Bone marrow (tissue), 2 donors: ENCODE measurements around the gene CHAF1B.

Experiments used
- DNase-seq, 2 donors: peaks; one replicate each; lab custom pipeline; 2025; lab: John Stamatoyannopoulos, UW

CHAF1B gene

DNA sequence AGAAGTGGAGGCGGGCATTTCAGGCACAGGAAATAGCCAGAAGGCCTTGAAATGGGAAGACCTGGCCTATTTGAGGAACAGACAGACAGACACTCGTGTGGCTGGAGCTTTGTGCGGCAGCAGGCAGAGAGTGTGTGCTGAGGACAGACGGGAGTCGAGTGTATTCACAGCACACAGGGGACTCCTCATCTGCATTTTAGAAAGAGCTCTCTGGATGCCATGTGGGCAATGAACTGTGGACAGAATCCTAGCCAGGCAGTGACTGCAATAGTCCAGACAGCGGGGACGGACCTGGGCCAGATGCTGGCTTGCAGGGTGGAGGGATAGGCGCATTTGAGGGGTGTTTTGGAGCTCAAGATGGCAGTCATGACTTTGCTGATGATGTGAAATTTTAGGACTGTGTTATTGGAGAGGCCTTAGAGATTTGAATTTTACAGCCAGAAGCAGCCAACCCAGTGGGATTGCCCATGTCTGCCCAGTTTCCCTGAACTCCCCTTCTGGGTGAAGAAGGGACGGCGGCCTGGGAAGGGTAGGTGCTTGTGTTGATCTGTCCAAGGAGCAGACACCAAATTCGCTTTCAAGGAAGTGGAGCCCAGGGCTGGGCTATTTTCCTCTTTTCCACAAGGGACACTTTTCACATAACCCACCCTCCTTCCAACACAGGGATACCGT, 43.7 kb downstream of the CHAF1B start:
- no peak for DNase-seq

DNA sequence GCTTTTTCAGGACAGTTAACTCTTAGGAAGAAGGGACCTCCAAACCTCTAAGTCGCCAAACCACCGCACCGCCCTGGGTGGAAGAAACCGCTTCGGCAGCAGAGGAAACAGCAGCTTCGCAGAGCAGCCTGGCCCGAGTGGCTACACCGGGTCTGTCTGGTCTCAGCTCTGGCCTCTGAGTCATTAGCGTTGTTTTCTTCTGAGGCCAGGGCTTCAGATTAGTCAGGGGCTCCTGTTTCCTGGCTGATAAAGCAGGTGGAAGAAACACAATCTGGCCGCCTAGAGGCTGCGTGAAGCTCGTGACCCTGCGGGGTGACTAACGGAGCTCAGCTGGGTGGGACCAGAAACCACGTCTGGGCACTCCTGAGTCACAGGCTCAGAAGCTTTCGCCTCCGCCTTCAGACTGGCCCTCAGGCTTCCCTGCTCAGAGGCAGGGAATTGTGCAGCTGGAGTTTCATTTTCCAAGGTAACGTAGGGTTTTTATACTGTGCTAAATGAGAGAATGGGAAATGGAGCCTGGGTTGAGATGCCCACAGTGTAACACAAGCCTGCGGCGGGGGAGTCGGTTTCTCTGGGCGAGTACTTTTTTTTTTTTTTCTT, 44.9 kb downstream of the CHAF1B start:
- DNase-seq: peak; percentile 58 to 99

DNA sequence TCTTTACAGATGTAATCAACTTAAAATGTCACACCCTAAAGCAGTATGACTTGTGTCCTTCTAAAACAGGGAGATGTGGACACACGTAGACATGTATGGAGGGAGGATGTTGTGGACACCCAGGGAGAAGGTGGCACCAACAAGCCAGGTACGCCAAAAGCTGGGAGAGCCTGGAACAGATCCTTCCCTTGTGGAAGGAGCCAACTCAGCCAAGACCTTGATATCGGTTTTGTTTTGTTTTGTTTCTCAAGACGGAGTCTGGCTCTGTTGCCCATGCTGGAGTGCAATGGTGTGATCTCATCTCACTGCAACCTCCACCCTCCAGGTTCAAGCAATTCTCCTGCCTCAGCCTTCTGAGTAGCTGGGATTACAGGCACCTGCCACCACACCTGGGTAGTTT, 45.6 kb downstream of the CHAF1B start:
- no peak for DNase-seq

DNA sequence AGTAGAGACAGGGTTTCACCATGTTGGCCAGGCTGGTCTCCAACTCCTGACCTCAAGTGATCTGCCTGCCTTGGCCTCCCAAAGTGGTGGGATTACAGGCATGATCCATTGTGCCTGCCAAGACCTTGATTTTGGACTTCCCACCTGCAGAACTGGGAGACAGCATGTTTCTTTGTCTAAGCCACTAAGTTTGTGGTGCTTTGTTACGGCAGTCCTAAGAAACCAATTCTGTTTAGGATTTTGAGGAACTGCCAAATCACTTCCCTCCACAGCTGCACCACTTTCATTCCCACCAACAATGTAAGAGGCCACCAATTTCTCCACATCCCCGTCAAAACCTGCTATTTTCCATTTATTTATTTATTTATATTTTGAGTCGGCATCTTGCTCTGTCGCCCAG, 46.1 kb downstream of the CHAF1B start:
- peak in 1 of 2 donors; percentile 18 for DNase-seq

DNA sequence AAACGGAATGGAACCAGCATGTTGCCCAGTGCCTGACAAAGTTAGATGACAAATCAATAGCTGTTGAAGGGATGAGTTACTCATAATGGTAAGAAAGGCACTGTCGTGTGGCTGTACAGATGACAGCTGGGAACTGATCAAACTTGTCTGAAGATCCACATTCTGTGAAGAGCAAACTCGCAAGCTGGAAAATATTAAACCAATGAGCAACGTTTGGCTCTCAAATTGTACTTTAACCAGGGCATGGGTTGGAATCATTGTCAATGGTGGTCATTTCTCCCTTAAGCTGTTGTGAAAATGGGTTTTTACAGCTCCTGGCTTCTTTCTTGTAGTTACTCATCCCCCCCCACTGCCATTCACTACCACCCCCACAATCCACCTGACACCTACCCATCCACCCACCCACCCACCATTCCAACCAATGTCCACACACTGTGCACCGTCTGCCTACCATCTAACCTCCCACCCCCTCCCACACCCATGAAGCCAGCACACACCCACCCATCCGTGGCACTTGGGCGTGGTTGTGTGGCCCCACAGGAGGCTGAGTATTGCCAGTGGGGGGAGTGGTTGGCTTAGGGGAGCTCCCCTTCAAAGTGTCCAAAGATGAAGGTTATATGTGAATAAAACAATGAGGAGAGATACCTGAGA, 48.0 kb downstream of the CHAF1B start:
- no peak for DNase-seq

DNA sequence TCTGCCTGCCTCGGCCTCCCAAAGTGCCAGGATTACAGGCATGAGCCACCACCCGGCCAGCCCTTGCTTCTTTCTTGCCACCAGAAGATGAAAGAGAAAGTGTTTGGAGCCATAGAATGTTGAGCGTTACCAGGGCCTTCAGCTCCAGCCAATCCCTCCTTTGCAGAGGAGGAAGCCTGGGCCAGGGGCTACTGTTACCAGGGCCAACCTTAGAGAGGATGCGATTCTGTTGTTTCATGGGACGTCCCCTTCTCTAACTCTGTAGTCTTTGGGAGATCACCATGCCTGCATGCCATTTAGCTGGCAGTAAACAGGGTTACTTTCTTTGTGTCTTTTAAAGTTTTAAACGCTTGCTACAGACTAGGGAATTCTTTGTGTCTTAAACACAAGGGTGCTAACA, 49.0 kb downstream of the CHAF1B start:
- no peak for DNase-seq

DNA sequence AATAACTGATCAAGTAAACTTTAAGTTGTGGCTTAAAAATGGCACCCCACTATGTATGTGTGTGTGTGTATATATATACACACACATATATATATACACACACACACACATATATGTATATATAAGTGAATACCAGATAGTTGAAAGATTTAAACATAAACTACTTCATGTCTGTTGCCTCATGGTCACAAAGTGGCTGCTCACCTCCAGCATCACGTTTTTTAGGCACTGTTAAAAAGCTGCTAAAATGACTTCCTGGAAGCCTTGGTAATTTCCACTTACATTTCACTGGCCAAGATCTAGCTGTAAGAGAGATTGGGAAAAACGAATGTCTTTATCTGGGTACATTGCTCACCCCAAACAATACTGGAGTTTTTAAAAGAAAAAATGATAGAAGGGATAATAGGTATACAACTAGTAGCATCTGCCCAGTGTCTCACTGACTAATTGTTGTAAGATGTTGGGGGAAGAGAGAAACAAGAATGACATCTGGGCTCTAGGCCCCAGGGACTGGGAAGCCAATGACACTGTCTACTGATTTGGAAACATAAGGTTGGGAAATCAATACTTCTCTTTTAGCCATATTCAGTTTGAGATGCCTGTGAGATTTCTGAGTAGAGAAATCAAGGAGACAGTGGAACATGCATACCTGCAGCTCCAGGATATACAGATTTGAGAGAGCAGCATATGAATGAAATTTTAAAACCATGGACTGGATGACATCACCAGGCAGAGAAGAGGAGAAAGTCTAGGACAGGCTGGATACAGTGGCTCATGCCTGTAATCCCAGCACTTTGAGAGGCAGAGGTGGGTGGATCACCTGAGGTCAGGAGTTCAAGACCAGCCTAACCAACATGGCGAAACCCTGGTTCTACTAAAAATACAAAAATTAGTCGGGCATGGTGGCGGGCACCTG, 51.9 kb downstream of the CHAF1B start:
- no peak for DNase-seq

DNA sequence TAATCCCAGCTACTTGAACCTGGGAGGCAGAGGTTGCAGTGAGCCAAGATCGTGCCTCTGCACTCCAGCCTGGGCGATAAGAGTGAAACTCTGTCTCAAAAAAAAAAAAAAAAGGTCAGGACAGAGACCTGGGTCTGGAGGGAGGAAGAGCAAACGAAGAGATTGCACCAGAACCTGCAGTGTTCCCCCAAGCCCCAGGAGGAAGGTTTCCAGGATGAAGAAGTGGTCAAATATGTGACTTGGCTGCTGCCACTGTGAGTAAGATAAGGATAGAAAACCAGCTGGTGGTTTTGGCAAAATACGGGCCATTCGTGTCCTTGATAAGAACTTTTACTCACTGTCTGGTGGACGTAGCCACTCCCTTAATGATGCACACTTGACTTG, 52.5 kb downstream of the CHAF1B start:
- peak in 1 of 2 donors; percentile 31 for DNase-seq

DNA sequence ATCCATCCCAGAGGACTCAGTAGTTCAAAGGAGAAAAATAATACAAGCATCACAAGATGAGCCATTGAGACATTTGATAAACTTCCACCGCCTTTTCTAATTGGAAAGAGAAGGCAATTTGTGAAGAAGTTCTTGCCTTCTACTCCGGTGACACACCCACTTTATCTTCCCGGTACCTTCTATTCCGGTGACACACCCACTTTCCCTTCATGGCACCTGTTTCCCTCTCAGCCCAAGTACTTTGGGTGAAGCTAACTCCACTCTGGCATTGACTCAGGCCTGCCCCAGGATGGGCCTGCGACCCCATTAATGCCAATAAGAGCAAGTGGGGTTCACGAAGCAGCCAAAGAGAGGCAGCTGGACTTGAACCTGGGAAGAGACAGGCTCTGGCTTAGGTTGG, 56.5 kb downstream of the CHAF1B start:
- DNase-seq: no peak

DNA sequence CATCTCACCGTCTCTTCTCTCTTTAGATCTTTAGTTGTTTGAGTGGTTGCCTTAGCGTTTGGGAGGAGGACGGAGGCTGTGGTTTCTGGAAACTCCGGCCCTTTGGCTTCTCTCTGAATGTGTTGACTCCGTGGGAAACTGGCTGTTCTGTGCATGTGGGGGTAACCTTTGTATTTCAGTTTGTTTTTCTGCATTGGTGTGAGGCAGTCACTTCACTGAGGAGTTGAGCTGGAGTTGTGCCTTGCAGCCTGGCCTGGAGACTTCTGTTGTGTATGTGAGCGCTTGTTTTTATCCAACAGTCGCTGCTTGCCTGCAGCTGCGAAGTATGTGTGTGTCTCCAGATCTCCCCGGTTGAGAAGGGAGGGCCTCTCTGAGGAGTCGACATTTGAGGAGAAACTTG, 61.1 kb downstream of the CHAF1B start:
- no peak for DNase-seq

DNA sequence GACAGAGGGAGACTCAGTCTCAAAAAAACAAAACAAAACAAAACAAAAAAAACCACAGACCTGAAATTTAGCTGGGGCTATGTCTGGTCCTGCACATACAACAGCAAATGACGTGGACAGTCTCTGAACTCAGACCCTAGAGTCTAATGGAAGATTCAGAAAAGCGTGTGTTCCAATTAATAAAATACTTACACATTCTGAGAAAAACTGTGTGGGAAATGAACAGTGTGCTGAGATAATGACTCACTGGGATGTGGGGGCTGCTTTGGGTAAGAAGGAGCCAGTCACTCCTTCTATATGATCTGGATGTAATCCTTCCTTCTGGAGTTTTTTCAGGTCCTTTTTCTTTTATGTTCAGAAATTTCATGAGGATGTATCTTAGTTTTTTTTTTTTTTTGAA, 65.3 kb downstream of the CHAF1B start:
- no peak for DNase-seq

DNA sequence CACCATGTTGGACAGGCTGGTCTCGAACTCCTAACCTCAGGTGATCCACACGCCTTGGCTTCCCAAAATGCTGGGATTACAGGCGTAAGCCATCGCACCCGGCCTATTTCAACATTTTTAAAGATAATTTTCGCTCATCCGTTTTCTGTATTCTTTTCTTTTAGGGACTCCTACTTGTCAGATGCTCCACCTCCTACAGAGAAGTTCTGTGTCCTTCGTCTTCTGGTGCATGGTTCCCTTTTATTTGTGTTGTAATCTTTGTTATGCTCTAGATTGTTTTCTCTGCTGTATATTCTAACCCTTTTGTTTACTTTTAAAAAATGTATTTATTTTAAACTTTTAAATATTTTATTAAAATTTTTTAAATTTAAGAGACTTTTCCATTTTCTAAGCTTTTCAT, 66.3 kb downstream of the CHAF1B start:
- no peak for DNase-seq

DNA sequence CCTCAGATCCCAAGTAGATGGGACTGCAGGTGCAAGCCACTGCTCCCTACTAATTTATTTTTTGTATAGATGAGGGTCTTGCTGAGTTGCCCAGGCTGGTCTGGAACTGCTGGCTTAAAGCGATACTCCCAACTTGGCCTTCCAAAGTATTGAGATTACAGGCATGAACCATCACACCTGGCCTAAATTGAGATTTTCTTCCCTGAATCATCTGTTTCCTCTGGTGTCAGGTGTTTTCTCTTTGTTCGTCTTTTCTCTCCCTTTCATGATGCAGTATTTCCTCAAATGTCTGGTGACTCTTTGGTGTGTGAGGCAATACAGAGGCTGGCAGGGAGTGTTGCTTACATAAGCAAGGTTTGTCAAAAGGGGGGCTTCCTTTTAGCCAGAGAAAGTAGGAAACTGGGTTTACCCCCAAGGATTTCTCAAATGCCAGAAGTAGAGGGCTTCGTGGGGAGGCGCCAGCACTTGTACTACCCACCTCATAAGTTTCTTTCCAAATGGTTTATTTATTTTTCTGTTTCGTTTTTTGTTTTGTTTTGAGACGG, 67.2 kb downstream of the CHAF1B start:
- DNase-seq: no peak

DNA sequence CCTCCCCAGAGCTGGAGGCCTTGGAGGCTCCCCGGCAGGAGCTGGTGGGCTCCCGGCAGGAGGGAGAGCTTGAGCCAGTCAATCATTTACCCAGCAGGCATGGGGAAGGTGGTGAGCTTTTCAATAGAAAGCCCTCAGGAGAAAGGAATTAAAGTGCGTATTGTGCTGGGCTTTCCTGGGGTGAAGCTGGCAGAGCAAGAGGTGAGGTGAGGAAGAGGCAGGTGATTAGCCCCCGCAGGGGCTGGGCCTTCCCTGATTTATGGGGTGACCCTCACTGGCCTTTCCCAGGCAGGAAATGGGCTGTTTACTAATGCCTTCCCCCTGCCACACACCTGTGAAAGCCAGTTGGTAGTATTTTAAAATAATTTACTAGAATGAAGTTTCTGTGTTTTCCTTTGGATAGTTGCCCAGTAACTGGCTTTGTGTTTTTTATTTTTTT, 68.9 kb downstream of the CHAF1B start:
- no peak for DNase-seq

DNA sequence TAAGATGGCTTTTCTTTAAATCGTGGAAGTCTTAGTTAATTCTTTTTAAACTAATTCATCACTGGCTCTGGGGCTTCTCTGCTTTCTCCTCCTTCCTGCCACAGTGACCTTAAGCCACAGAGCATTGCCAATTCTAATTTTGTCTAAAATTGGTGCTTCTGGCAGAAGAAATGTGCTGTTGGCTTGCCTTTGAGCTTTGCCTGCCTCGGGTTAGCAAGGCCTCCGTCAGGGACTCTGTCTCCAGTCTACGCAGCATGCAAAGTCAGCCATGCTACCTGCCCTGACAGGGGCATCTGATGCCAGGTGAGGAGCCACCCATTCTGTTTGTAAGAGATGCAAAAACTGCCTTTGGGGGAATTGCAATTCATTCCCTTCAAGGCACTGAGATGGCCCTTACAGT, 69.5 kb downstream of the CHAF1B start:
- DNase-seq: no peak

DNA sequence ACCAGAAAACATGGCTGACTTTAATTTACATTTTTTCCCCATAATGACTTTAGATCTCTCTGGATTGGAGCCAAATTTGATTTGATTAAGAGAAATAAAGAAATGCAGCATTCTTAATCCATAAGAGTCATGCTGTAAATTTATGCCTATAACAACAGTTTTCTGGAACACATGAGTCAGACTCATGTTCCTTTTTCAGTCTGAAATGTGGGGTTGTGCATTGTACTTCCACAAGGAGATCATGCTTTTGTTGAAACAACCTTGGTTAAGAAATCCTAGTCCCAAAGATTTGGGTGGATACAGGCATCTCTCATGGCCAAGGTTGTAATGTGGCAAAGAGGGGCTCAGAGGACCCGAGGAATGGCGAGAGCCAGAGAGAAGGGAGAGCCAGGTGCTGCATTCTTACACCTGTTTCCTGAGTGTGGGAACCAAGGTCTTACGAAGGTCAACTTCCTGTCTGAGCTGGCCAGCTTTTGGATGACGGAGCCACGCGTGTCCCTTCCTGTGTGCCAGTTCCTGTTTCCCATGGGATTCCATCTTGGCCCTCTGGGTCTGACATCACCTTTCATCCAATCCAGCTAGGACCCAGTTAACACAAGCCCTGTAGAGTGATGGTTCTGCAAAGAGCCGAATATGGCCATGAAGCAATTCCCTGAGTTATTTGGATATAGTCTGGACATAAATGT, 71.7 kb downstream of the CHAF1B start:
- DNase-seq: no peak

DNA sequence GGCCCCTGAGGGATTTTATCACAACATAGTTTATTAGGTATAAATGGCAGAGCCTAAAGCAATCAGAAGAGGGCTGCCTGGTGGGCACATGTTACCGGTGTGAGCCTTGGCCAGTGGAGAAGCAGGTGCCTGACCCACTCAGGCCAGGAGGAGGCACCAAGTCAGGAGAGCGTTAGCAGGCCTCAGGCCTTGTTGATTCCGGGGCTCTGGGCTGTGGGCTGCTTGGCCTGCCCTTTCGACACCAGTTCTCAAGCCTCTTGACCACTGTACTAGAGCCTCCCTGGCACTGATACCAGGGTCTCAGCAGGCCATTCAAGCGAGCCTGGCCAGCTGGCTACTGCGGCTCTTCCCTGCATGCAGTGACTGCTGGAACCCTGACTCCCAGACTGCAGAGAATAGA, 73.9 kb downstream of the CHAF1B start:
- no peak for DNase-seq

DNA sequence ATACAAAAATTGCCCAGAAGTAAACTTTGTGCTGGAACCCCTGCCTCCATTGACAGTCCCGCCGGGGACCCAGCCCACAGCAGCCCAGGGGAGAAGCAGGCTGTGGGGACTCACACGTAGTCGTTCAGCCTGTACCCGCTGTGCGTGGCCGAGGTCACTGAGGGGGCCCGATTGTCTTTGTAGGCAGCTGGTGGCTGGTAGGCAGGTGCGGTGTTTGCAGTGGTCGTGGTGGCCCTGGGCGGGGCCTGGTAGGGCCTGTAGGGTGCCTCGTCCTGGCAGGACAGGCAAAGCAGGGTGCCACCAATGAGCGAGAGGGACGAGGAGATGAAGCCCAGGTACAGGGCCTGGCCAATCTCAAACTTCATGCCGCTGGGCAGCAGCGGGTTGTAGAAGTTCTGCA, 75.7 kb downstream of the CHAF1B start:
- no peak for DNase-seq

DNA sequence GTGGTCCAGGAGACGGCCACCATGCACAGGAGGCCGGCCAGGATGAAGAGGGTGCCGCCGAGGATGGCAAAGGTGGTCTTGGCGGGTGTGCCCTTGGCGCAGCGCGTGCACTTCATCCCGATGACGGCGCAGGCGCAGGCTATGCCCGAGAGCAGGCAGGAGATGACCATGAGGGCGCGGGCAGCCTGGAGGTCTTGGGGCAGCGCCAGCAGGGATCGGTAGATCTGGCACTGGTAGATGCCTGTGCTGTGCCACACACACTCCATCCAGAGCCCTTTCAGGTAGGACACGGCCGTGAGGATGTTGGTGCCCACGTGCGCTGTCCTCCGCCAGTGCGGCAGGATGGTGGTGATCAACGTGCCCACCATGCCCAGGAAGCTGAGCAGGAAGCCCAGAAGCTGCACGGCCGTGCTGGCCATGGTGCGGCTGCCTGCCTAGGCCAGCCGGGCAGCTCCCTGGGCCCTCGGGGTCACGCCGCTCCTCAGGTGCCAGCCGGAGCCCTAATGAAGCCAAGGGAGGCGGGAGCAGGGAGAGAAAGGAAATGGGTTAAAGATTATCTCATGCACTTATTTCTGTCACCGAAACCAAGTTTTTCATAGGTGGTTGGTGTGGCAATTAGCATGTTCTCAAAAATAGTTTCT, 76.2 kb downstream of the CHAF1B start:
- DNase-seq: no peak

DNA sequence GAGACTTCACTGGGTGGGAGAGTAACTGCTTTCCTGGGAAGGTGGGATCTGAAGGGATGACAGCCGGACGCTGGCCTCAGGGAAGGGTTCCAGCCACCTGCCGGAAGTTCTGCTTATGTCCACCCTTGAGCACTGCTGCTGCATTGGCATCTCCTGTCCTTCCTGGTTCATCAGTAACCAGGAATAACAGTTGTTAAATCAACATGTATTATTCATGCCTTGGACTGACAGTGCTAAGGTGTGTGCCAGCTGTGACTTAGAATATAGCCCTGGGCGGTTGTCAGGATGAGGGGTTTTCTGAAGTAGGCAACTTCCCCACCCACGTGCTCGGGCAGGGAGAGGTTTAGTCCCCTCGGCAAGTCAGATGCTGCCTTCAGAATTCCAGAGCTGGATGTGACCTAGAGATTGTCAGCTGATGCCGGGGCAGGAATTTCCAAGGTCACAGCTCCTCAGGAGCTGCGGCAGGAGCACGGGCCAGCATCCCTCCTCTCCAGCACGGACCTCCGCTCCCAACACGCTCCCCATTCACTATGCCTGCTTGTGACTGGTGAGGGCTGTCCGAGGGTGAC, 76.8 kb downstream of the CHAF1B start:
- DNase-seq: no peak

DNA sequence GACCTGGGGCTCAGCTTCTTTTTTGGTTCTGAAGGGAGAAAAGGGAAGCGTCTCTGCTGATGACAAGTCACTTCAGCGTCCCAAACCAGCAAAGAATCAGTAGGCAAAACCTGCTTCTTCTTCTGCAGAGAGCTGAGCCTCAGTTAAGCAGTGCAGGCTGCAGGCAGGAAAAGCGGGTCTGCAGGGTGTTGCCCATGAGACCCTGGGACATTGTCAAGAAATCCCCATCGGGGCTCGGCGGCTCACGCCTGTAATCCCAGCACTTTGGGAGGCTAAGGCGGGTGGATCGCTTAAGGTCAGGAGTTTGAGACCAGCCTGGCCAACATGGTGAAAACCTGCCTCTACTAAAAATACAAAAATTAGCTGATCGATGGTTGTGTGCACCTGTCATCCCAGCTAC, 78.0 kb downstream of the CHAF1B start:
- no peak for DNase-seq
